Kidney epithelial cell (primary cell): Measurements from ENCODE around the gene C19orf33. TPM values are rescaled to one million over a fixed set of nuclear protein-coding genes. Genes with fewer than 3 reads are reported as not detected.

ENCODE experiments used
- DNase-seq: peaks from one replicate; pipeline ENCODE4 v3.0.0-alpha.2; 2010; ENCODE audit warnings: low read depth
- H3K27me3 ChIP-seq: 2 replicates; pipeline ENCODE4 v1.6.0; 2011; ENCODE audit warnings: low read length; ENCODE audit not compliant: control insufficient read depth, insufficient read depth
- H3K36me3 ChIP-seq: 2 replicates; pipeline ENCODE4 v1.5.1; 2011; ENCODE audit warnings: low read length; ENCODE audit not compliant: control insufficient read depth, insufficient read depth
- H3K4me3 ChIP-seq: 2 replicates; pipeline ENCODE4 v1.5.1; 2011; ENCODE audit warnings: low read depth, mild to moderate bottlenecking, control low read depth, low read length
- CTCF ChIP-seq: IDR thresholded peaks from 2 replicates; pipeline ENCODE4 v1.5.1; 2011; ENCODE audit warnings: mild to moderate bottlenecking, moderate library complexity, low read length, control low read depth, inconsistent platforms; ENCODE audit not compliant: insufficient read depth, poor library complexity, severe bottlenecking
- total RNA-seq: library from RNA; depleted of rRNA; stranded (reverse); fragments of >200 nt; gene quantifications from 2 replicates; pipeline ENCODE4 v1.2.3, GENCODE V29; 2015

C19orf33 gene
- total RNA-seq, 1 donor from 2014 or later = 300 TPM

GRCh38 chr19:38309615-38310278 is 5.7 kb downstream of the C19orf33 start:
- no peak for DNase-seq
- no peak for TF ChIP-seq CTCF
- no peaks in the 10 kb centered on the region for H3K27me3 ChIP-seq
- no peak overlapping the region for H3K4me3 ChIP-seq
- H3K36me3 ChIP-seq = no peaks in the 10 kb centered on the region

GRCh38 chr19:38310279-38310670 is 6.2 kb downstream of the C19orf33 start:
- no peak for TF ChIP-seq CTCF
- Histone ChIP-seq H3K36me3 (no peaks in the 10 kb centered on the region), H3K27me3 (no peaks in the 10 kb centered on the region), H3K4me3 (no peak overlapping the region)
- no peak for DNase-seq

GRCh38 chr19:38310986-38311385 is 6.9 kb downstream of the C19orf33 start:
- no peak for DNase-seq
- Histone ChIP-seq H3K4me3 (no peak overlapping the region), H3K36me3 (no peaks in the 10 kb centered on the region), H3K27me3 (no peaks in the 10 kb centered on the region)
- no peak for TF ChIP-seq CTCF

- DNase-seq = peak; percentile 90
- Histone ChIP-seq H3K27me3 (no peaks in the 10 kb centered on the region), H3K4me3 (peak within 1 kb of the TSS; percentile 86), H3K36me3 (no peaks in the 10 kb centered on the region)
- no peak for TF ChIP-seq CTCF
Measured at GRCh38 chr19:38315657-38316476, 11.8 kb downstream of the C19orf33 start, which contains the start of gene YIF1B. Gene YIF1B (minus strand): TSS chr19:38315947. CDS start chr19:38315917, 30 bp downstream.

GRCh38 chr19:38316477-38317067 is 12.5 kb downstream of the C19orf33 start:
- H3K36me3 ChIP-seq = no peaks in the 10 kb centered on the region
- H3K27me3 ChIP-seq = no peaks in the 10 kb centered on the region
- H3K4me3 ChIP-seq = peak overlapping the region; percentile 33
- TF ChIP-seq CTCF = no peak
- no peak for DNase-seq
